Panc1 (cell line): ENCODE results near the gene B4GALT1. TPM values are rescaled to one million over a fixed set of nuclear protein-coding genes. Genes with fewer than 3 reads are reported as not detected.

Experiments used
- ATAC-seq: fragments of 200-7000 bp; cut with Tn5 transposase; 2 replicates; pipeline ENCODE4 v1.9.1; 2020; ENCODE audit warnings: mild to moderate bottlenecking, moderate library complexity
- BruUV-seq: library from RNA; stranded (reverse); fragments of 400-500 nt; replicated peaks from 2 replicates; lab custom pipeline; 2021; lab: Mats Ljungman, UMichigan
- CTCF ChIA-PET: fragments of 300-600 bp; sonication (Branson Sonifier 250); formaldehyde crosslinking; loops from one replicate; lab custom pipeline; 2022; ENCODE audit warnings: antibody characterized with exemption; lab: Charles Lee
- POLR2A ChIA-PET: fragments of 300-600 bp; sonication (Branson Sonifier 250); formaldehyde crosslinking; loops from one replicate; lab custom pipeline; 2022; ENCODE audit warnings: antibody characterized with exemption; lab: Charles Lee
- DNase-seq: peaks from one replicate; pipeline ENCODE4 v3.0.0-alpha.2; 2010; ENCODE audit warnings: low read depth, low spot score
- H3K27ac ChIP-seq: 2 replicates; pipeline ENCODE4 v1.5.1; 2011; ENCODE audit warnings: mild to moderate bottlenecking, low read length, inconsistent platforms
- H3K27me3 ChIP-seq: fragments of 200-500 bp; sonication (Bioruptor generic); 2 replicates; pipeline ENCODE4 v1.6.0; 2014; ENCODE audit warnings: low read length, inconsistent platforms; ENCODE audit not compliant: control insufficient read depth, insufficient read depth
- H3K36me3 ChIP-seq: fragments of 200-500 bp; sonication (Bioruptor generic); 2 replicates; pipeline ENCODE4 v1.5.1; 2014; ENCODE audit warnings: inconsistent platforms, mild to moderate bottlenecking, low read length, moderate library complexity; ENCODE audit not compliant: control insufficient read depth, insufficient read depth
- H3K4me1 ChIP-seq: 2 replicates; pipeline ENCODE4 v1.5.1; 2011; ENCODE audit warnings: inconsistent platforms, mild to moderate bottlenecking, low read length, moderate library complexity; ENCODE audit not compliant: control insufficient read depth, insufficient read depth
- H3K4me3 ChIP-seq, 2 experiments: 2 replicates each; pipeline ENCODE4 v1.5.1; 2011 to 2012; ENCODE audit warnings: low read depth in 2 of 2, low read length in 2 of 2, mild to moderate bottlenecking in 2 of 2, inconsistent platforms in 1 of 2, moderate library complexity in 1 of 2
- H3K9me3 ChIP-seq: fragments of 200-500 bp; sonication (Bioruptor generic); 2 replicates; pipeline ENCODE4 v1.5.1; 2014; ENCODE audit warnings: low read depth, mild to moderate bottlenecking, inconsistent platforms, low read length, moderate library complexity; ENCODE audit not compliant: control insufficient read depth, insufficient read depth
- CTCF ChIP-seq: fragments of 450-650 bp; IDR thresholded peaks from 2 replicates; pipeline ENCODE4 v1.5.1; 2017; ENCODE audit warnings: mild to moderate bottlenecking
- POLR2AphosphoS5 ChIP-seq: IDR thresholded peaks from 2 replicates; pipeline ENCODE4 v1.6.1; 2012; ENCODE audit warnings: mild to moderate bottlenecking, low read depth, low read length, moderate library complexity
- REST ChIP-seq, 2 experiments: IDR thresholded peaks; 2 replicates each; pipeline ENCODE4 v1.6.1; 2011 to 2012; ENCODE audit warnings: low read depth in 2 of 2, control low read depth in 1 of 2, low read length in 1 of 2, mild to moderate bottlenecking in 1 of 2, moderate library complexity in 1 of 2; ENCODE audit not compliant: insufficient read depth in 1 of 2
- SIN3A ChIP-seq: IDR thresholded peaks from 2 replicates; pipeline ENCODE4 v1.6.1; 2012; ENCODE audit warnings: low read depth, mild to moderate bottlenecking, low read length, moderate library complexity, borderline replicate concordance; ENCODE audit not compliant: insufficient read depth
- TCF7L2 ChIP-seq: IDR thresholded peaks from 2 replicates; pipeline ENCODE4 v1.6.1; 2011; ENCODE audit warnings: mild to moderate bottlenecking, low read depth, low read length, inconsistent platforms
- in situ Hi-C: cut with HindIII; loops from 2 replicates; pipeline ENCODE4 v1.10.0; 2016; ENCODE audit warnings: low sequenced_read_pairs, low pct_unique_long_range_greater_than_20kb
- intact Hi-C: fragments of 100-400 bp; cut with micrococcal nuclease; formaldehyde crosslinking; loops from one replicate; pipeline ENCODE4 v1.10.0; 2022; ENCODE audit not compliant: unreplicated experiment
- total RNA-seq: library from RNA; stranded (reverse); gene quantifications from one replicate; pipeline ENCODE4 v1.2.1, GENCODE V29; 2021; ENCODE audit not compliant: unreplicated experiment

B4GALT1 gene
- total RNA-seq, 1 experiment from 2014 or later = 57.4 TPM

- intact Hi-C loops = no loop called here
- TF ChIP-seq CTCF (no peak), TCF7L2 (no peak), REST (IDR thresholded peaks at IDR 0.05; ENCODE audit: insufficient read depth in 1 of 2, low read depth in 2 of 2, low read length in 1 of 2) (no peak), SIN3A (no peak), POLR2AphosphoS5 (no peak)
- H3K27me3 ChIP-seq = no peaks in the 10 kb centered on the region
- no peak overlapping the region for H3K4me3 ChIP-seq
- in situ Hi-C loops = no loop called here
- H3K9me3 ChIP-seq = no peaks in the 10 kb centered on the region
- no peak for ATAC-seq
- no peak overlapping the region for H3K27ac ChIP-seq
- 0 out of 2 replicates have a peak, but pooled peaks cover 5% of the 10 kb centered on the region for H3K4me1 ChIP-seq
- CTCF ChIA-PET = no interaction called here
- H3K36me3 ChIP-seq = no peaks in the 10 kb centered on the region
- BruUV-seq = no TSS peak
- no peak for DNase-seq
- POLR2A ChIA-PET = no interaction called here
Measured at GRCh38 chr9:33139421-33140228, 27.5 kb downstream of the B4GALT1 start.

GRCh38 chr9:33138768-33139167, 28.4 kb downstream of the B4GALT1 start:
- Histone ChIP-seq H3K9me3 (no peaks in the 10 kb centered on the region), H3K36me3 (no peaks in the 10 kb centered on the region), H3K27ac (no peak overlapping the region), H3K4me3 (no peak overlapping the region), H3K27me3 (no peaks in the 10 kb centered on the region), H3K4me1 (0 out of 2 replicates have a peak, but pooled peaks cover 5% of the 10 kb centered on the region)
- no peak for TF ChIP-seq TCF7L2
- no peak for TF ChIP-seq CTCF
- no peak for TF ChIP-seq SIN3A
- no peak for TF ChIP-seq REST (IDR thresholded peaks at IDR 0.05; ENCODE audit: insufficient read depth in 1 of 2, low read depth in 2 of 2, low read length in 1 of 2)
- TF ChIP-seq POLR2AphosphoS5 = no peak
- in situ Hi-C loops = no loop called here
- BruUV-seq = no TSS peak
- DNase-seq = no peak
- ChIA-PET CTCF (no interaction called here), POLR2A (no interaction called here)
- ATAC-seq = no peak
- intact Hi-C loops = no loop called here
